ENCODE results near the gene URAD. TPM values are rescaled to one million over a fixed set of nuclear protein-coding genes. Genes with fewer than 3 reads are reported as not detected.
A peak's percentile ranks its signal among the peaks of the same experiment; 100 is the strongest.

URAD gene
- total RNA-seq, 1 donor from 2014 or later: not detected

DNA sequence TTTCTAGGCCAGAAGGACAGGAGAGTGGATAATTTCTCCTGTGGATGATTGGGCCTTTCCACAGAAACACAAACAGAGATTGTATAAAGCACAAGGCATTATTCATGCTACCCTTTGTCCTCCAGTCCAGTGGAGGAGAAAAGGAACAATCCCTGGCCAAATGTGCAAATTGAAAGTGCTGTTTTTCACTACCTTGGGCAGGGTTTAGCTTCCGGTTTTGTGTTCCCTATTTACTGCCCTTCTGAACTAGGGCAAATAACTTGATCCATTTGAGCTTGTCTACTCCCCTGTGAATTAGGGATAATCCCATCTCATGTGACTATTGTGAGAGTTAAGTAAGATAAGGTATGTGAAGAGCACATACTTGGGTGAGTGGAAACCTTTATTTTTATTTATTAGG lies 55.4 kb downstream of the URAD start:
- no peaks in the 10 kb centered on the region for H3K4me1 ChIP-seq
- H3K4me3 ChIP-seq: no peak overlapping the region
- no peak for DNase-seq
- intact Hi-C loops (cut with DNase I): no loop called here
- H3K27ac ChIP-seq: no peak overlapping the region
- TF ChIP-seq, protein P1, sequence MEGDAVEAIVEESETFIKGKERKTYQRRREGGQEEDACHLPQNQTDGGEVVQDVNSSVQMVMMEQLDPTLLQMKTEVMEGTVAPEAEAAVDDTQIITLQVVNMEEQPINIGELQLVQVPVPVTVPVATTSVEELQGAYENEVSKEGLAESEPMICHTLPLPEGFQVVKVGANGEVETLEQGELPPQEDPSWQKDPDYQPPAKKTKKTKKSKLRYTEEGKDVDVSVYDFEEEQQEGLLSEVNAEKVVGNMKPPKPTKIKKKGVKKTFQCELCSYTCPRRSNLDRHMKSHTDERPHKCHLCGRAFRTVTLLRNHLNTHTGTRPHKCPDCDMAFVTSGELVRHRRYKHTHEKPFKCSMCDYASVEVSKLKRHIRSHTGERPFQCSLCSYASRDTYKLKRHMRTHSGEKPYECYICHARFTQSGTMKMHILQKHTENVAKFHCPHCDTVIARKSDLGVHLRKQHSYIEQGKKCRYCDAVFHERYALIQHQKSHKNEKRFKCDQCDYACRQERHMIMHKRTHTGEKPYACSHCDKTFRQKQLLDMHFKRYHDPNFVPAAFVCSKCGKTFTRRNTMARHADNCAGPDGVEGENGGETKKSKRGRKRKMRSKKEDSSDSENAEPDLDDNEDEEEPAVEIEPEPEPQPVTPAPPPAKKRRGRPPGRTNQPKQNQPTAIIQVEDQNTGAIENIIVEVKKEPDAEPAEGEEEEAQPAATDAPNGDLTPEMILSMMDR (IDR thresholded peaks at IDR 0.05): no peak
- ATAC-seq: no peak
- H3K9me3 ChIP-seq: no peaks in the 10 kb centered on the region
- peaks cover 55% of the 10 kb centered on the region for H3K27me3 ChIP-seq (ENCODE audit: low read depth)
- H3K36me3 ChIP-seq: no peaks in the 10 kb centered on the region

DNA sequence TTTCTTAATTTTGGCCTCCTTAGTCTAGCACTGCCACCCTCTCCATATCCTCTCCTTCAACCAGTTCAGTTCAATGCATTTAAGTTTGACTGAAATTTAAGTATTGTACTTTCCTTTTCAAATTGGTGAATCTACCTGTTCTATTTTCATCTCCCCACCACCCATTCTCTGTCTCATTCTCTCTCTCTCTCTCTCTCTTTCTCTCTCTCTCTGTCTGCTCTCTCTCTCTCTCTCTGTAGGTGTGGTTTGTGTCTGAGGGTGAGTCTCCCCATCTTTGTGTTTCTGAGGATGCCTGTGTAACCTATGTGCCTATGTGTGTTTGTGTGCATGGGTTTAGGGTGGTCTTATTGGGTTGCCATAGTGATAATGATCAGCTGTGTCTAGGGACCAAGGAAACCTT lies 58.6 kb downstream of the URAD start:
- H3K4me3 ChIP-seq: no peak overlapping the region
- ATAC-seq (no peak), DNase-seq (no peak)
- no peaks in the 10 kb centered on the region for H3K9me3 ChIP-seq
- no peaks in the 10 kb centered on the region for H3K4me1 ChIP-seq
- no peak overlapping the region for H3K27ac ChIP-seq
- intact Hi-C loops (cut with DNase I): no loop called here
- TF ChIP-seq, protein P1 (IDR thresholded peaks at IDR 0.05): no peak
- no peaks in the 10 kb centered on the region for H3K36me3 ChIP-seq
- peaks cover 86% of the 10 kb centered on the region for H3K27me3 ChIP-seq (ENCODE audit: low read depth)

DNA sequence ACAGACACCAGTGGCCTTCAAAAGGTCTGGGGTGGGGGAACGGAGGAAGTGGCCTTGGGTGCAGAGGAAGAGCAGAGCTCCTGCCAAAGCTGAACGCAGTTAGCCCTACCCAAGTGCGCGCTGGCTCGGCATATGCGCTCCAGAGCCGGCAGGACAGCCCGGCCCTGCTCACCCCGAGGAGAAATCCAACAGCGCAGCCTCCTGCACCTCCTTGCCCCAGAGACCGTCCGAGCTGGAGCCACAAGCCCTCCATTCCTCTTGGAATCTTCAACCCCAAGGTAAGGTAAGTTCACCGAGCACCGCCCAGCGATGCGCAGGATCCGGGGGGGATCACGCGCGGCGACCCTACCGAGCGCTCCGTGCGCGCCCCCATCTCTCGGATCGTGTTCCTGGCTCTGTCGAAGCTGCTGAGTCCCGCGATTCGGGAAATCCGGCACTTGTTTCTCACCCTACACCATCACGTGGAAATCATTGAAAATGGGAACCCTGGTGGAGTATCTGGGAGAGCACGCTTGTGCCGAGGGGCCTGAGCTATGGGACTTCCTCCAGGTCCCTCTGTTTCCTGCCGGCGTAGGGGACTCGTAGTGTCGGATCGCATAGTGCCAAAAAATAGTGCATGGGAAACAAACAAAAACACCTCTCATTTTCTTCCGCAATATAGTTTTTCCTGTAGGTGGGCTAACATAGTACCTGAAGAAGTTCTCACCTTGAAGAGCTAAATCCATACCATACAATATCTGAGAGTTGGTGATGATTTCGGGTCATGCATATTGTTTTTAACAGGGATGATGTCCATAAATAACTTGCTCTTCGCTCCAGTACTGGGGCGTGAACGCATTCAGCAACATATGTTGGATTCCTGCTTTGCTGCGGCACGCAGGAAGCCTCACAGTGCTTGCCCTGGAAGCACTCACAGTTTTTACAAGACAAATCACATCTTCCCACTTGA lies 59.4 kb downstream of the URAD start:
- H3K4me1 ChIP-seq: no peaks in the 10 kb centered on the region
- intact Hi-C loops (cut with DNase I): no loop called here
- H3K9me3 ChIP-seq: no peaks in the 10 kb centered on the region
- H3K36me3 ChIP-seq: no peaks in the 10 kb centered on the region
- ATAC-seq (no peak), DNase-seq (no peak)
- TF ChIP-seq, protein P1 (IDR thresholded peaks at IDR 0.05): no peak
- H3K27me3 ChIP-seq (ENCODE audit: low read depth): peaks cover 94% of the 10 kb centered on the region
- no peak overlapping the region for H3K27ac ChIP-seq
- no peak overlapping the region for H3K4me3 ChIP-seq

DNA sequence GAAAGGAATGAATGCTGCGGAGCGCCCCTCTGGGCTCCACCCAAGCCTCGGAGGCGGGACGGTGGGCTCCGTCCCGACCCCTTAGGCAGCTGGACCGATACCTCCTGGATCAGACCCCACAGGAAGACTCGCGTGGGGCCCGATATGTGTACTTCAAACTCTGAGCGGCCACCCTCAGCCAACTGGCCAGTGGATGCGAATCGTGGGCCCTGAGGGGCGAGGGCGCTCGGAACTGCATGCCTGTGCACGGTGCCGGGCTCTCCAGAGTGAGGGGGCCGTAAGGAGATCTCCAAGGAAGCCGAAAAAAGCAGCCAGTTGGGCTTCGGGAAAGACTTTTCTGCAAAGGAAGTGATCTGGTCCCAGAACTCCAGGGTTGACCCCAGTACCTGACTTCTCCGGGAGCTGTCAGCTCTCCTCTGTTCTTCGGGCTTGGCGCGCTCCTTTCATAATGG lies 60.1 kb downstream of the URAD start:
- H3K4me3 ChIP-seq: no peak overlapping the region
- TF ChIP-seq, protein P1 (IDR thresholded peaks at IDR 0.05): no peak
- no peak overlapping the region for H3K27ac ChIP-seq
- peaks cover 94% of the 10 kb centered on the region for H3K27me3 ChIP-seq (ENCODE audit: low read depth)
- peak in 1 of 2 donors; percentile 29 for ATAC-seq
- DNase-seq: no peak
- no peaks in the 10 kb centered on the region for H3K36me3 ChIP-seq
- no peaks in the 10 kb centered on the region for H3K9me3 ChIP-seq
- intact Hi-C loops (cut with DNase I): no loop called here
- H3K4me1 ChIP-seq: no peaks in the 10 kb centered on the region

Other genes with a start within 250 kb of the URAD start
- not detected for gene GSX1, start 196.2 kb downstream of the URAD start, total RNA-seq
- gene PDX1, start 68.7 kb downstream of the URAD start, total RNA-seq: not detected
- gene CDX2, start 19.4 kb downstream of the URAD start, total RNA-seq: not detected
- gene FLT3, start 111.9 kb upstream of the URAD start, total RNA-seq: 1.6 TPM
- gene PAN3, start 149.9 kb upstream of the URAD start, total RNA-seq: 36.2 TPM